Stomach (tissue), 9 donors: ENCODE data around the gene NAA11. TPM values are rescaled to one million over a fixed set of nuclear protein-coding genes. Genes with fewer than 3 reads are reported as not detected.

Experiments
- DNase-seq, 2 donors: peaks; one replicate each; pipeline versions ENCODE4 v3.0.0 to v3.0.0-alpha.2; 2013 to 2019
- H3K27ac ChIP-seq, 5 donors: fragments of 200-600 bp in 4 of 5; sonication (generic) in 4 of 5; one replicate each; pipeline ENCODE4 v1.5.1; 2013 to 2019; ENCODE audit warnings: mild to moderate bottlenecking in 1 of 5, moderate library complexity in 1 of 5
- H3K27me3 ChIP-seq, 3 donors: fragments of 200-600 bp; sonication (generic); one replicate each; pipeline ENCODE4 v1.5.1; 2017 to 2019; ENCODE audit warnings: mixed run types in 1 of 3
- H3K36me3 ChIP-seq, 4 donors: fragments of 200-600 bp; sonication (generic); 1 replicate in 3 of 4; 2 replicates in 1 of 4; pipeline ENCODE4 v1.5.1; 2016 to 2019
- H3K4me1 ChIP-seq, 4 donors: fragments of 200-600 bp; sonication (generic); one replicate each; pipeline ENCODE4 v1.5.1; 2016 to 2019
- H3K4me3 ChIP-seq, 4 donors: fragments of 200-600 bp; sonication (generic) in 3 of 4; one replicate each; pipeline ENCODE4 v1.5.1; 2016 to 2019; ENCODE audit warnings: mild to moderate bottlenecking in 1 of 4
- H3K9me3 ChIP-seq, 4 donors: fragments of 200-600 bp; sonication (generic); one replicate each; pipeline ENCODE4 v1.5.1; 2016 to 2019
- CTCF ChIP-seq, 7 experiments: fragments of 450-650 bp in 4 of 7; fragments of 200-600 bp in 3 of 7; sonication (generic) in 3 of 7; IDR thresholded peaks; one replicate each; pipeline ENCODE4 v1.5.1; 2016 to 2019; ENCODE audit warnings: antibody characterized with exemption in 7 of 7, control low read depth in 2 of 7, mild to moderate bottlenecking in 1 of 7
- EP300 ChIP-seq: sonication (generic); formaldehyde crosslinking; IDR thresholded peaks from one replicate; pipeline ENCODE4 v1.6.1; 2017; ENCODE audit warnings: antibody characterized with exemption
- POLR2A ChIP-seq, 4 donors: fragments of 450-650 bp; IDR thresholded peaks; one replicate each; pipeline ENCODE4 v1.6.1; 2016; ENCODE audit warnings: antibody characterized with exemption in 4 of 4, control low read depth in 2 of 4, mild to moderate bottlenecking in 1 of 4, moderate library complexity in 1 of 4
- POLR2AphosphoS5 ChIP-seq, 3 donors: sonication (generic); formaldehyde crosslinking; IDR thresholded peaks; one replicate each; pipeline ENCODE4 v1.6.1; 2016; ENCODE audit warnings: antibody characterized with exemption in 3 of 3
- WGBS, 5 donors: extraction: QIAGEN DNeasy Blood & Tissue Kit in 3 of 5; methylation state at CpG; one replicate each; pipeline versions ENCODE4 v1.1.5 to v1.1.7; 2013 to 2018; 5-methylcytosine and 5-hydroxymethylcytosine counted together
- intact Hi-C: fragments of 100-400 bp; cut with DNase I; formaldehyde crosslinking; loops from one replicate; pipeline ENCODE4 v1.15.1; 2023; ENCODE audit warnings: low total_unique reads
- polyA plus RNA-seq, 3 donors: library from polyadenylated mRNA; stranded (reverse); fragments of 200-250 nt; gene quantifications; one replicate each; pipeline ENCODE4 v1.2.3, GENCODE V29; 2013
- total RNA-seq, 5 donors: library from RNA; depleted of rRNA; stranded (reverse); fragments of >200 nt; gene quantifications; one replicate each; pipeline versions ENCODE4 v1.1.0 to v1.2.3, GENCODE V29; 2014 to 2016
- donor health status: healthy with polysubstance abuse.
- donor health status: Bipolar disorder and iron deficiency.
- donor health status: healthy.

NAA11 gene
- total and polyA plus RNA-seq, 8 donors, result not detected

- no peaks in the 10 kb centered on the region for H3K9me3 ChIP-seq
- intact Hi-C loops, result no loop called here
- H3K4me3 ChIP-seq, result no peak overlapping the region
- H3K4me1 ChIP-seq, result no peaks in the 10 kb centered on the region
- DNase-seq, result no peak
- H3K27me3 ChIP-seq, result no peaks in the 10 kb centered on the region
- H3K27ac ChIP-seq, result no peak overlapping the region
- H3K36me3 ChIP-seq, result no peaks in the 10 kb centered on the region
- TF ChIP-seq POLR2AphosphoS5 (IDR thresholded peaks at IDR 0.05), result no peak
- TF ChIP-seq POLR2A (IDR thresholded peaks at IDR 0.05), result no peak
- no peak for TF ChIP-seq EP300
- TF ChIP-seq CTCF (IDR thresholded peaks at IDR 0.05), result no peak
Measured at GRCh38 chr4:79295086-79295485, 30.8 kb downstream of the NAA11 start.

- Histone ChIP-seq H3K9me3 (no peaks in the 10 kb centered on the region), H3K4me3 (no peak overlapping the region), H3K27ac (no peak overlapping the region), H3K27me3 (no peaks in the 10 kb centered on the region), H3K36me3 (no peaks in the 10 kb centered on the region), H3K4me1 (no peaks in the 10 kb centered on the region)
- TF ChIP-seq POLR2A (IDR thresholded peaks at IDR 0.05) (no peak), CTCF (IDR thresholded peaks at IDR 0.05) (no peak), POLR2AphosphoS5 (IDR thresholded peaks at IDR 0.05) (no peak), EP300 (no peak)
- intact Hi-C loops, result no loop called here
- no peak for DNase-seq
- WGBS, 5 donors, result 48 to 68% (median 54%) methylated on average over 2 of the region's 2 CpGs
Measured at GRCh38 chr4:79294064-79294463, 31.8 kb downstream of the NAA11 start.

- Histone ChIP-seq H3K36me3 (no peaks in the 10 kb centered on the region), H3K4me3 (no peak overlapping the region), H3K9me3 (no peaks in the 10 kb centered on the region), H3K4me1 (no peaks in the 10 kb centered on the region), H3K27ac (no peak overlapping the region), H3K27me3 (no peaks in the 10 kb centered on the region)
- TF ChIP-seq POLR2A (IDR thresholded peaks at IDR 0.05), result no peak
- TF ChIP-seq EP300, result no peak
- no peak for TF ChIP-seq POLR2AphosphoS5 (IDR thresholded peaks at IDR 0.05)
- TF ChIP-seq CTCF (IDR thresholded peaks at IDR 0.05), result no peak
- DNase-seq, result no peak
- 68 to 76% (median 73%) methylated on average over 2 of the region's 2 CpGs for WGBS, 5 donors
- intact Hi-C loops, result no loop called here
Measured at GRCh38 chr4:79292008-79292407, 33.9 kb downstream of the NAA11 start.

GRCh38 chr4:79290376-79290775 lies 35.5 kb downstream of the NAA11 start:
- intact Hi-C loops, result no loop called here
- Histone ChIP-seq H3K4me3 (no peak overlapping the region), H3K27me3 (no peaks in the 10 kb centered on the region), H3K36me3 (no peaks in the 10 kb centered on the region), H3K27ac (no peak overlapping the region), H3K4me1 (no peaks in the 10 kb centered on the region), H3K9me3 (no peaks in the 10 kb centered on the region)
- WGBS, 5 donors, result 52 to 71% (median 71%) methylated on average over 4 of the region's 4 CpGs
- DNase-seq, result no peak
- TF ChIP-seq POLR2A (IDR thresholded peaks at IDR 0.05) (no peak), EP300 (no peak), CTCF (IDR thresholded peaks at IDR 0.05) (no peak), POLR2AphosphoS5 (IDR thresholded peaks at IDR 0.05) (no peak)
